ENCODE measurements around the gene LYPLAL1. TPM values are rescaled to one million over a fixed set of nuclear protein-coding genes. Genes with fewer than 3 reads are reported as not detected.

Gene LYPLAL1
- 10 to 100 TPM; 21.0 to 29.3 TPM for total RNA-seq

GRCh38 chr1:219173758-219174459, at the start of gene LYPLAL1:
TSS of gene LYPLAL1 (plus strand) at chr1:219173878. CDS start at chr1:219173891, 13 bp downstream.

